Stimulated activated CD8-positive, alpha-beta memory T cell treated with anti-CD3 and anti-CD28 coated beads, Interleukin-7, amount 100 ng/mL, for 48 hours (primary cell): Measurements from ENCODE around the gene VIPAS39.
"Not testable (repeated sequence)": the region's sequence is repeated elsewhere in the genome, so short reads cannot be mapped to it uniquely, and the experiment has no call there.

ENCODE experiments used
- DNase-seq, 2 donors: peaks; one replicate each; pipeline ENCODE4 v3.0.0-alpha.2; 2020; ENCODE audit warnings: low read depth in 1 of 2; ENCODE audit errors: extremely low read depth in 1 of 2

The VIPAS39 gene

DNA sequence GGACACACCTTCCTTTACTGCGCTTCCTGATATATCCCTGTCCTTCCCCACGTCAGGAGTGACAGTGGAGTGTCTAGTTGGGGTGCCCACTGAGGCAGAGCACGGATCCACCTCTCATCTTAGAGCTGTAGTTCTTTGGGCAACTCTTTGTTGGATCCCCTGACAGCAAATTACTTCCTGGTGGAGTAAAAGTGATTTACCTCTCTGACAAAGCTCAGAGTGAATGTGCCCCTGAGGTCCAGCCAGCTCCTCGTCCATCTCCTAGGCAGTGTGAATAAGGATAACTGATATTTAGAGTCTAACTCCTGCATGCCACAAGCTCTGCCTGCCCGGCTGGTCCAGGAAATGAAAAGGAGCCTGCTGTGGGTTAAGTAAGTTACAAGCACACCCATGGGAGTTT is 16.5 kb upstream of the VIPAS39 start:
- no peak for DNase-seq

DNA sequence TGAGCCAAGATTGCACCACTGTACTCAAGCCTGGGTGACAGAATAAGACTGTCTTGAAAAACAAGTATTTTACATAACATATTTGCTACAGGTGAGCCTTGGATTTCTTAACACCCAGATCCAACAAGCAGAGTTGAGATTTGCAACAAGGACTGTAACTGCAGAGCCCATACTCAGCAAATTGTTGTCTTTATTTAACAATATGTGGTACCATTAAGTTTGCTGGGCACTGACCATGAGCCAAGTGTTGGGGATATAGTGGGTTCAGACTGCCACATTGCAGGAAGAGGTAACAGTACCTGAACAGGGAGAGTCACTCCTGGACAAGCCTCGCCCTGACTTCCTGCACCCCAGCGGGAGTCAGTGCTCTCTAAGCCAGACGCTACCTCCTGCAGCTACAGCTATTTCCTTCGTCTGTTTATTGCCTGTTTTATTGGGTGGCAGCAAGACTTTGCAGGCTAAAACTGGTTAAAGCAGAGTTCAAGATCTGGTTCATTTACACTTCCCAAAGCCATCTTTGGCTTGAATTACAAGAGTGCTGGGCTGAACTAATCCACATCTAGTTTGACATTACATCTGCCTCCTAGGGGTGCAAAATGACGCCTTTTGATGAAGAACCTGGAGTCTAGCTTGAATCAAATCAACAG is 12.9 kb upstream of the VIPAS39 start:
- DNase-seq: no peak

DNA sequence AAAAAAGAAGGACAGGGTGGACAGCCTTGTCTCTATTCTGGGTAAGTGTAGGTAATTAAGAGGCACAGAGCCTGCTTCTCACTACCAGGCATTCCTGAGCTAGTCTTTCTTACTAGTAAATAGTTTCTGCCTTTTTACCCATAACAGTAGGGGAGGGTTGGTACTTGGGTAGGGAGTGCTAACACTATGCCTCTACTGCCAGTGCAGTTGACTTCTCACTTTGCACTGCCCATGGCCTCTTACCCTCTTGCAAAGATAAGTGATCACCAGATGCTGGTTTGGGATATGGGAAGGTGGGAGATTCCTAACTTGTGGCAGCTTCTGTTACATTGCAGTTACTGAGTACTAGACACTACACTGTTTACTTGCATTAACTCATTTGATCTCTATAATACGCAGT is 12.1 kb upstream of the VIPAS39 start:
- DNase-seq: no peak

DNA sequence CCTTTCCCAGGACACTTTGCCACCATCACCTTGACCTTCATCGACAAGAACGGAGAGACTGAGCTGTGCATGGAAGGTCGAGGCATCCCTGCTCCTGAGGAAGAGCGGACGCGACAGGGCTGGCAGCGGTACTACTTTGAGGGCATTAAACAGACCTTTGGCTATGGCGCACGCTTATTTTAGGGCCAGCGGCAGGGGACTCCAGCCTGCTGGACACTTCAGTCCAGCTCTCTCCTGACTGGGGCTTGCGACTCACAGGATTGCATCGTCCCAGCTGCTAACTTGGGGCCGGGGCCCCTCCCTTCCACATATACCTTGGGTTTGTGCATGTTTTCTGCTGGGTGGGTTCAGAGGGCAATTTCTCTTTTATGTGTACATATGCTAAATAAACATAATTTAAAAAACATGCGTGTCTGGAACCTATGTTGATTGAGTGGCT is 11.7 kb upstream of the VIPAS39 start:
- no peak for DNase-seq

DNA sequence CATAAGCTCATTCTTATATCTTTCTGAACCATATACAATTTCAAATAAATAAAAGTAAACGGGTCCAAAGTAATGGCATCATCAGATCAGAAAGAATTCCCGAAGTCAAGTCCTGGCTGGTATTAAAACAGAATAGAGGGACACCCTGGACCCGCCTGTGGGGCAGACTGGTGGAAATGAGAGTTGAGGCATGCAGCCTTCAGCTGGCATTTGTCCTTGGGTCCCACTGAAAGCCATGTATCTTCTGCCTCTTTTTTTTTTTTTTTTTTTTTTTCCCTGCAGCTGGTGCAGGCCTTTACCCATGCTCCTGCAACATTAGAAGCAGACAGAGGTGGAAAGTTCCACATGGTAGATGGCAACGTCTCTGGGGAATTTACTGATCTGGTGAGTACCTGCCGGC is 10.4 kb upstream of the VIPAS39 start:
- DNase-seq: no peak

DNA sequence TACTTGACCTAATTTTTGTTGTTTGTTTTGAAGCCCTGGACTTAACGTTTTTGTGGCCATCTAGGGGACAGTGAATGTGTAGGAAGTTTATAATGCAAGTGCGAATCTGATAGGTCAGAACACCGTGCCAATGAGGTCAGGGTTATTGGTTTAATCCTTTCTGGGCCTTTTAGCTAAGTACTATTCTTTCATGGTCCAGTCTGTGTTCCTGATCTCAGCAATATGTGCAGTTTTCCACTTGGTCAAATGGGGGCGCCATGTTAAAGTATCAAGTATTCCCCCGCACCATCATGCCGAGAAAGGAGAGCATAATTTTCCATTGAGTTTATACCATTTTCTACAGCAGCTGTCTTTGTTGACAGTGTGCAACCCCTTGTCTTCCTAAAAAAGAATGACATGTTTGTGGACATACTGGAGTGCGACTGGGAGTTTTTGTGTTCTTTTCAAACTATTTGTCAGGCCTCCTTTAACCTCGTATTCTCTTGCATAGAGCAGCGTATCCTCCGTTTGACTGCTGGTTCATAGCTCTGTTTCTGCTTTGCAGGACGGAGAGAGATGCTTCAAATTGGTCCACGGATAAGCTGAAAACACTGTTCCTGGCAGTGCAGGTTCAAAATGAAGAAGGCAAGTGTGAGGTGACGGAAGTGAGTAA is 1.8 kb upstream of the VIPAS39 start:
- peak; percentile 21 to 65 for DNase-seq

DNA sequence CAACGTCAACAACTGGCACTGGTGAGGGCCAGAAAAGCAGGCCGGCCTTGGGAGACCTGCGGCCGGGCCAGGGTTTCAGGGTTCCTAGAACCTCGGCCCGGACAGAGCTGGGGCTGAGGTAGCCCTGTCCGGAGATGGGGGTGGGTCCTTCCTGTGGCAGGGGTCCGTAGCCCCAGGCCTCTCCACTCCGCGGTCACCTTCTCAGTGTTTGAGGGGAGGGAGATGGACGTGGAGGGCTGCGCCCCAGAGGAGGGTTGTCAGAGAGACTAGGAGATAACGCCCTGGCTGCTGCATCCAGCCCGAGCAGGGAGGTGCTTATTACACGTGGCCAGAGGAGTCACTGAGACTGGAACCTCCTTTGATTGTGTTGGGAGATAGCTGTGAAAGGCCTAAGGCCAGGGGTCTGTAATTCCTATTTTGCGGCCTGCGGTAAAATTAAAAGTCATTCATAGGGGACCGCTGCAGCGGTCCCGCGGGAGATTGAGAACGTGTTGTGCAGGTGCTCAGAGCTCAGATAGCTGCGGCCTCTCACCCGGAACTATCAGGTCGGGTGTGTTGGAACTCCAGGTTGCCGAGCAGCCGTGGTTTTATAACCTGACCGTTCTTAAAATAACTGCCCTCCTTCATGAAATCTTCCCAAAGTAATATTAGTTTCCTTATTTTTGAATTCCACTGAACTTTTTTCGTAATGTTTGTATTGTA is 999 bp upstream of the VIPAS39 start:
- no peak for DNase-seq

DNA sequence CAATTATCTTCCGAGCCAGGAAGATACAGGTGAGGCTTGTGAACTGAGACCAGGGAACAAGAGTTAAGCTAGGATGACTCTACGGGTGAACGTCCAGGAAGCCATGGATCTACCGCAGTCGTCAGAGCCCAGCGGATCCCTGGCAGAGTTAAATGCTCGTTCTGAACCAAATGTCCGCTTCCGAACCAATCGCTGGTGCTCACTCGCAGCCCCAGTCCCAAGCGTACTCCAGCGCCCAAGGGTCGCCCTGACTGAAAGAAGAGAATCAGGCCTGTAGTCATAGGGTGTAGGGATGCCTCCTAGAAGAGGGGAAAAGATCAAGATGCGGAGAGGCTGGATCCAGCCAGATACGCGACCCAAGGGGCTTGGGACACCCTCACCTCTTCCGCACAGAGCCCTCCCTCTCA is 283 bp downstream of the VIPAS39 start:
- no peak for DNase-seq

DNA sequence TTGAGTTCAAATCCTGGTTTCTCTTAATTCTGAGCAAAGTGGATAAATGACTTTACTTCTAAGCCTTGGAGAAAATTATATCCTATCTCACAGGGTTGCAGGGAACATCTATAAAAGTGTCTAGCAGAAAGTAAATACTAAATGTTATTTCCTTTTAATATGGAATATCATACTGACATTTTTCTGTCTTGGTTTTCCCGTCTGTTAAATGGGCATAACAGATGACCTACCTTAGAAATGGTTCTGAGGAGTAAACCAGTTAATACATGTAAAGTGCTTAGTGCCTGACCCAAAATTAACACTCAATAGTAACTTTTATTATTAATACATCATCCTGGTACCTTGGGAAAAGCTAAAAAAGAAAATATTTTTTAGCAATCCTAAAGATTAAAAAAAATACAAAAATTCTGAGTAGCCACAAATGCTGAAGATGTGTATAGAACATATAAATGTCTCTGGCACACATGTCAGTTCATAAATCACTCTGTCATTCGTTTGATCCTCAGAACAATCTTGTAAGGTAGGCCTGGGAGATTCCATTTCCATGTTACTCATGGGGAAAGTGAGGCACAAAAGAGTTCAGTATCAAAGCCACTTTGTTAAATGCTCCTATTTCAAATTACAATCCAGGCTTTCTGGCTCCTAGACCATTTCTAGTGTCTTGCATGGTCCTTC is 1.3 kb downstream of the VIPAS39 start:
- no peak for DNase-seq

DNA sequence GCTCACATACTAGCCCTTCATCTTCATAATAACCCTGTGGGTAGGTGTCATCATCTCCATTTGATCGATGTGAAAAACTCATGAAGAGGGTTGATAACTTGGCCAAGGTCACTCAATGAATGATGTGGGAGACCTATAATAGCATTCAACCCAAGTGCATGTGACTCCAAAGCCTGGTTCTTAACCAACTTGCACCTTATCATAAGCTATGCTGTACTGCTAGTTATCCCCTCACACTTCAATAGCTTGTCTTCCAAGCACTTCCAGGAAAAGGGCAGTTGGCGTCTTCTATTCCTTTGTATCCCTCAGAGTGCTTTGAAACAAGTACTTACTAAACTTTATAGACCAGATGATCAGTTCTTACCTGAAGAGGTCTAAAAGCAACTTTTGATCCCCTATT is 15.2 kb downstream of the VIPAS39 start:
- DNase-seq: no peak

DNA sequence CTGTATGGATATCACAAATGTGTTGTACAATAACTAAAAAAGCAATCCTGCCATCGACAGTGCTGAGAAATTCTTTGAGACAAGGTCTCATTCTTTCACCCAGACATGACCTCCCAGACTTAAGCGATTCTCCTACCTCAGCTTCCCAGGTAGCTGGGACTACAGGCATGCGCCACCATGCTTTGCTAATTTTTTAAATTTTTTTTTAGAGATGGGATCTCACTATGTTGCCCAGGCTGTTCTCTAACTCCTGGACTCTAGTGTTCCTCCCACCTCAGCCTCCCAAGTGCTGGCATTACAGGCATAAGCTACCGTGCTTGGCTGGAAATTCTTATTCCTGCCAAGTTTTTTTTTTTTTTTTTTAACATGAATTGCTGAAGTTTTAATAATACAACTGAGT is 17.5 kb downstream of the VIPAS39 start:
- DNase-seq: no peak

DNA sequence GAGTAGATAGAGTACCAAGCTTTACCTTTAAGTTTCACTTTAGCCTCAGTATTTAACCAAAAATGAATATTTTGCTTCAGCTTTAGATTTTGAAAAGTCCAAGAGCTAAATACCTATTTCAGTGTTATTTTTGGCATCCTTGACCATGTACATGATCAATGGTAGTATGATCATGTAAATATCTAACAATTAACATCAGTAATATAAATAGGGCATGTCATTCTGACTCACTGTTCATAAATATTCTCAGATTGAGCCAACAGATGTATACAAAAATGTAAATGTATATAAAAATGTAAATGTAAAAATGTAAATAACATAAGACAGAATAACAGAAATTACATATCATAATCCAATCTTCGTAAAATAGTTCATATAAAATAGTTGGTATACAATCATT is 18.8 kb downstream of the VIPAS39 start:
- no peak for DNase-seq

DNA sequence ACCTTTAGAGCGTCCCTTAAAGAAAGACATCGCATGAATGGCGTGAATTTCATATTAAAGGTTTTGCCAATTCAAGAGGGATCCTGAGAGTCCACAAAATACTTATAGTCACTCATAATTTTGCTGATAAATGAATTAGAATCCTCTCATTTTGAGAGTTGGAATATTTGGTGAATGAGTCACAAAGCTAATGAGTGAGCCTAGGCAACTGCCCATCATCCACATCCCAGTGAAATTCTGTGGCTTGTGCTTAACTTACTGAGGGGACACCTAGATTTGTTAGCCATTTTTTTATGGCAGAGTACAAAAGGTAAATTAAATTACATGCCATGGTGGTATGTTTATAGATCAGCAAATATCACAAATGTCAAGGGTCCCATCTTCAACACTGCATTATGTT is 21.4 kb downstream of the VIPAS39 start:
- DNase-seq: no peak

DNA sequence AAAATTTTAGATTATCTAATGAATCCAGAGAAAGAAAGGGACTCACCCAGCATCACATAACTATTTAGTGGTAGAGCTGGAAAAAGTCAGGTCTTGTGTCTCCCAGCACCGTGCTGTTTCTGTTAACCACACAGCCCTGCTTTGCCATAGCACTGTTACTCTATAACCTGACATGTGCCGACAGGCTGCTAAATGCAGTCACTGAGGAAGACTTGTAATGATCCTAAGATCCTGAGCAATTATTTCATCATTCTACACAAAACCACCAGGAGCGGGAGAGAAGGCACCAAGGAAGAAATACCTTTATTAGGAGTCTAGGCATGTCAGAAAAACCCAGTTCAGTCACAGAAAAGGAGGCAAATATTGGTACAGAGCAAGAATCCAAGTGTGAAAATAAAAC is 31.0 kb downstream of the VIPAS39 start:
- DNase-seq: no peak

DNA sequence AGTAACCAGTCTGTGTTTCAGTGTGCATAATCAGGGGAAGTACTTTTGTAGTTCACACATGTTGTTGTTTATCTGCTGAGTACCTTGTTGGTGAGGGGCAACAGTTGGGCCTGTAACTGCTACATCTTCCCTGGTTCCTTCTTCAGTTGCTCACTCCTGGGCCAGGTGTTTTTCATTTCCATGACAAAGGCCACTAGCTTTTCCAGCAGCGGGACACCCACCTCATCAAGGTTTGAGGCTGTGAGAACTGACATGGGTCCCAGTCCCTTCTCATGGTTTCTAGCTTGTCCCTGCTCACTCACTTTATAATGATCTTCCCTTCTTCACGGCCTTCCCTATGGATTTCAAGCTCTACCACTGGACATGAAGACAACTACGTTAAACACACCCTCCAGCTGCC is 32.5 kb downstream of the VIPAS39 start:
- no peak for DNase-seq

DNA sequence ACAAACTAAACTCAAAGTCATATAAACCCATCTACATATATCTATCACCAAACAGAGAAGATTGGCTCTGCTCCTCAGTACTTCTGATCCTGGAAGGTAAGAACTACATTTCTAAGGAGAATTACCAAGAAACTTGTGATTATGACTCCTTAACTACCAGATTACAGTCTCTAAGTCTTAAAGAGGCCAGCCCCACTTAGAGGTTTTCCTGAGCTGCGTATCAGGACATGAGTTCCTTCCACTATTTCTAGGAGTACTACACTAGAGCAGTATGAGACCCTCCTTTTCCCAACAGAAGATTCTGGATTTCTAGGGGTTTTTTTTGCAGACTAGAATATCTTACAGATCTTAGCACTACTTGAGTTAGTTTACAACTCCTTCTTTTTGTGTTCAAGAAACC is 34.0 kb downstream of the VIPAS39 start, which contains the start of gene NOXRED1:
TSS of gene NOXRED1 (minus strand) at position 101 of the 400 bp plus-strand sequence. CDS start 634 bp downstream, outside the sequence.
- DNase-seq: no peak

DNA sequence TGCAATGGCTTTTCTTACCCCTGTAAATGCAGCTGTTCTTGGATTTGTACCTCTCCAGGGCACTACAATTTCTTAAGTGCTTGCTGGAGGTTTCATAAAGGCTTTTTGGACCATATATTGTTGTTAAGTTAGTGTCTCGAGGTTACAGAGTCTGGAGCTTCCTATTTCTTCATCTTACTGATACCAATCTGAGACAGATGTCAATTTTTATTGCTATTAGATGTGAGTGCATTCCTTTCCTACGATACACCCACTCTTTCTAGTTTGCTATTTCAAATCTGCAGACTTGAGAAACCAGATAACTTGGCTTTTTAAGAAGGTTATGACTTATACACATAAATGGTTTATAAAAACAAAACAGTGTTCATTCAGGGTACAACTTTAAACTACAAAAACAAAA is 36.2 kb downstream of the VIPAS39 start:
- DNase-seq: no peak

DNA sequence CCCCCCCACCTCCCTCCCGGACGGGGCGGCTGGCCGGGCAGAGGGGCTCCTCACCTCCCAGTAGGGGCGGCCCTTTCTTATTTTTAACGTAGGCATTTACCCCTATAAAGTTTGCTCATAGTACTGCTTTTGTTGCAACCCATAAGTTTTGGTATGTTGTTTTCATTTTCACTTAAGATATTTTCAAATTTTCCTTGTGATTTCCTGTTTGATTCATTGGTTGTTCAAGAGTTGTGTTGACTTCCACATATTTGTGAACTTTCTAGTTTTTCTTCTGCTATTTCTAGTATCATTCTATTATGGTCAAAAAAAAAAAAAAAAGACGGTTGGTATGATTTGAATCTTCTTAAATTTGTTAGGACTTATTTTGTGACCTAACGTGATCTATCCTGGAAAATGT is 40.6 kb downstream of the VIPAS39 start:
- no peak for DNase-seq

DNA sequence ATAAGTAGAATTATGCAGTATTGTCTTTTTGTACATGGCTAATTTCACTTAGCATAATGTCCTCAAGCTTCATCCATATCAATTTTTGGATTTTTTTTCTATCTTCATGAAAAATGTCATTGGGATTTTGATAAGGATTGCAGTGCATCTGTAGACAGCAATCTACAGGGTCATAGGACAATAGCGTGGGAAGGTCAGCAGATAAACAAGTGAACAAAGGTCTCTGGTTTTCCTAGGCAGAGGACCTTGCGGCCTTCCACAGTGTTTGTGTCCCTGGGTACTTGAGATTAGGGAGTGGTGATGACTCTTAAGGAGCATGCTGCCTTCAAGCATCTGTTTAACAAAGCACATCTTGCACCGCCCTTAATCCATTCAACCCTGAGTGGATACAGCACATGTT is 41.3 kb downstream of the VIPAS39 start:
- DNase-seq: not testable (repeated sequence)

DNA sequence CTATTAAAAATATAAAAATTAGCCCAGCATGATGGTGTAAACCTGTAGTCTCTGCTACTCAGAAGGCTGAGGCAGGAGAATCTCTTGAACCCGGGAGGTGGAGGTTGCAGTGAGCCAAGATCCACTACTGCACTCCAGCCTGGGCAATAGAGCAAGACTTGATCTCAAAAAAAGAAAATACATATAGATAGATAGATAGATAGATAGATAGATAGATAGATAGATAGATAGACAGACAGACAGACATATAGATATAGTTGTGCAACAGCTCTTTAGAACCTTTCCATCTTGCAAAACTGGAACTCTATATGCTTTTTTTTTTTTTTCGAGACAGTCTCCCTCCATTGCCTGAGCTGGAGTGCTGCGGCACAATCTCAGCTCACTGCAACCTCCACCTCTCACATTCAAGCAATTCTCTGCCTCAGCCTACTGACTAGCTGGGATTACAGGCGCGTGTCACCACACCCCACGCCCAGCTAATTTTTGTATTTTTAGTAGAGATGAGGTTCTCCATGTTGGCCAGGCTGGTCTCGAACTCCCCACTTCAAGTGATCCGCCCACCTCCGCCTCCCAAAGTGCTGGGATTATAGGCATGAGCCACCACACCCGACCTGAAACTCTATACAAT is 41.9 kb downstream of the VIPAS39 start:
- not testable (repeated sequence) for DNase-seq

DNA sequence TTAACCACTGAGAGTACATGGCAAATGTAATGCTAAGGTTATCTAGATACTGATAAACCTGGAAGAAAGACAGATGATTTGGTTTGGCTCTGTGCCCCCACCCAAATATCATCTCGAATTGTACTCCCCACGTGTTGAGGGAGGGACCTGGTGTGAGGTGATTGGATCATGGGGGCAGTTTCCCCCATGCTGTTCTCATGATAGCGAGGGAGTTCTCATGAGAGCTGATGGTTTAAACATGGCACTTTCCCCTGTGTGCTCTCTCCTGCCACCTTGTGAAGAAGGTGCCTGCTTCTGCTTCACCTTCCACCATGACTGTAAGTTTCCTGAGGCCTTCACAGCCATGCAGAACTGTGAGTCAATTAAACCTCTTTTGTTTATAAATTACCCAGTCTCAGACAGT is 48.3 kb downstream of the VIPAS39 start:
- DNase-seq: no peak
